Measurements from ENCODE around the gene MVB12B.

- TF ChIP-seq CTCF (CRISPR knock-in tag; IDR thresholded peaks at IDR 0.05) (no peak), ZNF354B (CRISPR knock-in tag; IDR thresholded peaks at IDR 0.05) (no peak), EZH2 (conservative IDR thresholded peaks at IDR 0.05; ENCODE audit: low read depth, low read length) (no peak), CBFB (CRISPR knock-in tag; IDR thresholded peaks at IDR 0.05) (no peak), STAT5B (CRISPR knock-in tag; IDR thresholded peaks at IDR 0.05) (no peak), REST (IDR thresholded peaks at IDR 0.05; ENCODE audit: borderline replicate concordance in 1 of 2, low read depth in 1 of 2, low read length in 2 of 2) (no peak), AHDC1 (CRISPR knock-in tag; IDR thresholded peaks at IDR 0.05; ENCODE audit: borderline replicate concordance) (no peak)
These were observed 32.1 kb upstream of the MVB12B start for GRCh38 chr9:126294331-126295081.
